CD8-positive, alpha-beta memory T cell (primary cell): ENCODE measurements around the gene TMEM109. TPM values are rescaled to one million over a fixed set of nuclear protein-coding genes. Genes with fewer than 3 reads are reported as not detected.

Experiments used
- CTCF ChIA-PET: fragments of 350-600 bp; sonication (Branson Sonifier 250); formaldehyde crosslinking; loops from one replicate; lab custom pipeline; 2021; ENCODE audit warnings: antibody characterized with exemption; lab: Charles Lee
- POLR2A ChIA-PET: fragments of 350-600 bp; sonication (Branson Sonifier 250); formaldehyde crosslinking; loops from one replicate; lab custom pipeline; 2021; ENCODE audit warnings: antibody characterized with exemption; lab: Charles Lee
- DNase-seq, 5 donors: peaks; one replicate each; pipeline versions ENCODE4 v3.0.0 to v3.0.0-alpha.2; 2020 to 2022; ENCODE audit warnings: mixed read lengths in 1 of 5
- H3K27ac ChIP-seq: one replicate; pipeline ENCODE4 v1.7.0; 2013; ENCODE audit warnings: low read depth, mild to moderate bottlenecking, low read length, moderate library complexity
- H3K27me3 ChIP-seq: 2 replicates; pipeline ENCODE4 v1.7.0; 2013; ENCODE audit warnings: low read length, mild to moderate bottlenecking; ENCODE audit not compliant: insufficient read depth, poor library complexity, severe bottlenecking
- H3K36me3 ChIP-seq: 2 replicates; pipeline ENCODE4 v1.7.0; 2013; ENCODE audit warnings: mild to moderate bottlenecking, low read length, moderate library complexity; ENCODE audit not compliant: insufficient read depth
- H3K4me1 ChIP-seq: 2 replicates; pipeline ENCODE4 v1.7.0; 2013; ENCODE audit warnings: mild to moderate bottlenecking, low read length, moderate library complexity; ENCODE audit not compliant: insufficient read depth
- H3K4me3 ChIP-seq: 2 replicates; pipeline ENCODE4 v1.7.0; 2013; ENCODE audit warnings: mild to moderate bottlenecking, low read length
- H3K9me3 ChIP-seq: 2 replicates; pipeline ENCODE4 v1.7.0; 2013; ENCODE audit warnings: mild to moderate bottlenecking, low read length
- H3K27ac Mint-ChIP-seq, 8 donors: one replicate each; pipeline ENCODE4 v1.8.0; 2020 to 2021; ENCODE audit warnings: mixed read lengths in 8 of 8, mild to moderate bottlenecking in 6 of 8, inconsistent platforms in 3 of 8, moderate library complexity in 3 of 8
- H3K27me3 Mint-ChIP-seq, 2 donors: one replicate each; pipeline ENCODE4 v1.8.0; 2020 to 2021; ENCODE audit warnings: mixed read lengths in 2 of 2, mild to moderate bottlenecking in 1 of 2, moderate library complexity in 1 of 2
- H3K36me3 Mint-ChIP-seq, 3 donors: one replicate each; pipeline ENCODE4 v1.8.0; 2020 to 2021; ENCODE audit warnings: mixed read lengths in 3 of 3, inconsistent platforms in 1 of 3, mild to moderate bottlenecking in 1 of 3
- H3K4me1 Mint-ChIP-seq, 3 donors: one replicate each; pipeline ENCODE4 v1.8.0; 2020 to 2021; ENCODE audit warnings: mixed read lengths in 3 of 3, inconsistent platforms in 1 of 3, mild to moderate bottlenecking in 1 of 3
- H3K4me3 Mint-ChIP-seq, 7 donors: one replicate each; pipeline ENCODE4 v1.8.0; 2020 to 2021; ENCODE audit warnings: mixed read lengths in 7 of 7, mild to moderate bottlenecking in 6 of 7, moderate library complexity in 4 of 7, inconsistent platforms in 2 of 7
- H3K9me3 Mint-ChIP-seq, 5 donors: one replicate each; pipeline ENCODE4 v1.8.0; 2020 to 2022; ENCODE audit warnings: mixed read lengths in 5 of 5, mild to moderate bottlenecking in 3 of 5, moderate library complexity in 2 of 5, inconsistent platforms in 1 of 5
- polyA plus RNA-seq: library from polyadenylated mRNA; unstranded; fragments of 300-500 nt; fragmentation: Illumina TruSeq; gene quantifications from one replicate; pipeline ENCODE4 v1.2.3, GENCODE V29; 2021
- total RNA-seq, 2 experiments: library from RNA; stranded (reverse); gene quantifications; one replicate each; pipeline ENCODE4 v1.2.3, GENCODE V29; 2021

TMEM109 gene
- total and polyA plus RNA-seq, 3 experiments from 2014 or later, result 144 to 396 (median 147) TPM

GRCh38 chr11:60928563-60929001 is 14.6 kb downstream of the TMEM109 start:
- H3K4me1 Mint-ChIP-seq, result peaks cover 10 to 18% (median 13%) of the 10 kb centered on the region in 3 donors
- no peak overlapping the region for H3K4me3 ChIP-seq
- POLR2A ChIA-PET, result no interaction called here
- CTCF ChIA-PET, result interaction anchor here (1.1 to 1.9 kb wide), 4 partner anchors 10 to 97 kb away, joined by 3 to 9 read pairs (median 4); no protein-coding TSS in a partner anchor
- H3K9me3 Mint-ChIP-seq, result no peaks in the 10 kb centered on the region
- no peak overlapping the region for H3K4me3 Mint-ChIP-seq
- no peaks in the 10 kb centered on the region for H3K36me3 ChIP-seq
- H3K9me3 ChIP-seq, result no peaks in the 10 kb centered on the region
- peaks cover 7 to 27% of the 10 kb centered on the region in 2 donors for H3K27me3 Mint-ChIP-seq
- no peak overlapping the region for H3K27ac ChIP-seq
- peaks cover 23% of the 10 kb centered on the region for H3K27me3 ChIP-seq
- no peak overlapping the region for H3K27ac Mint-ChIP-seq
- no peaks in the 10 kb centered on the region for H3K36me3 Mint-ChIP-seq
- peaks cover 13% of the 10 kb centered on the region for H3K4me1 ChIP-seq
- no peak for DNase-seq

GRCh38 chr11:60929764-60930163 is 15.8 kb downstream of the TMEM109 start:
- Mint-ChIP-seq H3K4me1 (peaks cover 7 to 12% (median 11%) of the 10 kb centered on the region in 3 donors), H3K4me3 (no peak overlapping the region), H3K27me3 (peaks cover 8 to 27% of the 10 kb centered on the region in 2 donors), H3K27ac (no peak overlapping the region), H3K36me3 (no peaks in the 10 kb centered on the region), H3K9me3 (no peaks in the 10 kb centered on the region)
- ChIA-PET CTCF (interaction anchor here (1.7 kb wide), 1 partner anchor 98 kb away, joined by 4 read pairs; no protein-coding TSS in a partner anchor), POLR2A (interaction anchor here (0.6 kb wide), 2 partner anchors 8 to 42 kb away, joined by 3 read pairs; no protein-coding TSS in a partner anchor)
- peaks cover 7% of the 10 kb centered on the region for H3K4me1 ChIP-seq
- H3K4me3 ChIP-seq, result no peak overlapping the region
- no peak for DNase-seq
- H3K27me3 ChIP-seq, result peaks cover 16% of the 10 kb centered on the region
- no peaks in the 10 kb centered on the region for H3K9me3 ChIP-seq
- H3K36me3 ChIP-seq, result no peaks in the 10 kb centered on the region
- no peak overlapping the region for H3K27ac ChIP-seq

GRCh38 chr11:60930394-60930793 is 16.4 kb downstream of the TMEM109 start:
- POLR2A ChIA-PET, result interaction anchor here (0.6 kb wide), 2 partner anchors 9 to 43 kb away, joined by 3 read pairs; no protein-coding TSS in a partner anchor
- H3K27me3 Mint-ChIP-seq, result peaks cover 8 to 23% of the 10 kb centered on the region in 2 donors
- H3K36me3 ChIP-seq, result no peaks in the 10 kb centered on the region
- H3K4me1 ChIP-seq, result peaks cover under 1% of the 10 kb centered on the region
- H3K4me1 Mint-ChIP-seq, result peaks cover 3 to 6% (median 5%) of the 10 kb centered on the region in 3 donors
- no peak overlapping the region for H3K4me3 Mint-ChIP-seq
- no peaks in the 10 kb centered on the region for H3K9me3 ChIP-seq
- no peak for DNase-seq
- H3K27ac ChIP-seq, result no peak overlapping the region
- no peaks in the 10 kb centered on the region for H3K36me3 Mint-ChIP-seq
- peaks cover 10% of the 10 kb centered on the region for H3K27me3 ChIP-seq
- H3K27ac Mint-ChIP-seq, result no peak overlapping the region
- H3K4me3 ChIP-seq, result no peak overlapping the region
- H3K9me3 Mint-ChIP-seq, result no peaks in the 10 kb centered on the region
- CTCF ChIA-PET, result interaction anchor here (1.7 kb wide), 1 partner anchor 99 kb away, joined by 4 read pairs; no protein-coding TSS in a partner anchor

GRCh38 chr11:60931917-60932316 is 18.0 kb downstream of the TMEM109 start:
- Histone ChIP-seq H3K4me1 (no peaks in the 10 kb centered on the region), H3K36me3 (no peaks in the 10 kb centered on the region), H3K27ac (no peak overlapping the region), H3K4me3 (no peak overlapping the region), H3K9me3 (no peaks in the 10 kb centered on the region), H3K27me3 (peaks cover 6% of the 10 kb centered on the region)
- Mint-ChIP-seq H3K27ac (no peak overlapping the region), H3K36me3 (no peaks in the 10 kb centered on the region), H3K27me3 (peaks cover 8 to 14% of the 10 kb centered on the region in 2 donors), H3K4me3 (no peak overlapping the region), H3K4me1 (no peaks in the 10 kb centered on the region), H3K9me3 (no peaks in the 10 kb centered on the region)
- DNase-seq, result no peak
- POLR2A ChIA-PET, result no interaction called here
- CTCF ChIA-PET, result interaction anchor here (1.0 kb wide), 1 partner anchor 21 kb away, joined by 3 read pairs; no protein-coding TSS in a partner anchor

- H3K4me1 ChIP-seq, result no peaks in the 10 kb centered on the region
- no peaks in the 10 kb centered on the region for H3K9me3 ChIP-seq
- ChIA-PET POLR2A (no interaction called here), CTCF (interaction anchor here (1.0 kb wide), 1 partner anchor 33 kb away, joined by 3 read pairs; no protein-coding TSS in a partner anchor)
- H3K36me3 ChIP-seq, result no peaks in the 10 kb centered on the region
- Mint-ChIP-seq H3K4me3 (no peak overlapping the region), H3K4me1 (no peaks in the 10 kb centered on the region), H3K36me3 (no peaks in the 10 kb centered on the region), H3K27me3 (peaks cover 7 to 14% of the 10 kb centered on the region in 2 donors), H3K9me3 (no peaks in the 10 kb centered on the region), H3K27ac (no peak overlapping the region)
- H3K4me3 ChIP-seq, result no peak overlapping the region
- H3K27me3 ChIP-seq, result peaks cover 6% of the 10 kb centered on the region
- H3K27ac ChIP-seq, result no peak overlapping the region
- DNase-seq, result no peak
Observed at GRCh38 chr11:60932605-60933356, 18.8 kb downstream of the TMEM109 start.

- DNase-seq, result no peak
- Histone ChIP-seq H3K9me3 (no peaks in the 10 kb centered on the region), H3K36me3 (no peaks in the 10 kb centered on the region), H3K27ac (no peak overlapping the region), H3K4me3 (no peak overlapping the region), H3K4me1 (no peaks in the 10 kb centered on the region), H3K27me3 (peaks cover 6% of the 10 kb centered on the region)
- Mint-ChIP-seq H3K27ac (no peak overlapping the region), H3K9me3 (no peaks in the 10 kb centered on the region), H3K4me3 (no peak overlapping the region), H3K4me1 (no peaks in the 10 kb centered on the region), H3K27me3 (peaks cover 8 to 20% of the 10 kb centered on the region in 2 donors), H3K36me3 (no peaks in the 10 kb centered on the region)
- POLR2A ChIA-PET, result no interaction called here
- CTCF ChIA-PET, result interaction anchor here (1.0 kb wide), 1 partner anchor 34 kb away, joined by 3 read pairs; no protein-coding TSS in a partner anchor
Observed at GRCh38 chr11:60933416-60934123, 19.6 kb downstream of the TMEM109 start.

- Mint-ChIP-seq H3K4me1 (no peaks in the 10 kb centered on the region), H3K36me3 (no peaks in the 10 kb centered on the region), H3K27me3 (peaks cover 7 to 20% of the 10 kb centered on the region in 2 donors), H3K27ac (no peak overlapping the region), H3K9me3 (no peaks in the 10 kb centered on the region), H3K4me3 (no peak overlapping the region)
- ChIA-PET CTCF (interaction anchor here (1.0 kb wide), 1 partner anchor 35 kb away, joined by 3 read pairs; no protein-coding TSS in a partner anchor), POLR2A (no interaction called here)
- Histone ChIP-seq H3K36me3 (no peaks in the 10 kb centered on the region), H3K4me3 (no peak overlapping the region), H3K27ac (no peak overlapping the region), H3K27me3 (peaks cover 6% of the 10 kb centered on the region), H3K4me1 (no peaks in the 10 kb centered on the region), H3K9me3 (no peaks in the 10 kb centered on the region)
- DNase-seq, result no peak
Observed at GRCh38 chr11:60934124-60934789, 20.3 kb downstream of the TMEM109 start.
